NCI-H187 treated with DMSO at 0.1 percent for 48 hours (cell line): ENCODE measurements around the gene ZNF497.
A peak's percentile ranks its signal among the peaks of the same experiment; 100 is the strongest.
"Not testable (repeated sequence)": the region's sequence is repeated elsewhere in the genome, so short reads cannot be mapped to it uniquely, and the experiment has no call there.

Experiments used
- DNase-seq: peaks from one replicate; lab custom pipeline; 2025; lab: John Stamatoyannopoulos, UW

Gene ZNF497

GRCh38 chr19:58394821-58395219 is 32.3 kb upstream of the ZNF497 start:
- no peak for DNase-seq

DNA sequence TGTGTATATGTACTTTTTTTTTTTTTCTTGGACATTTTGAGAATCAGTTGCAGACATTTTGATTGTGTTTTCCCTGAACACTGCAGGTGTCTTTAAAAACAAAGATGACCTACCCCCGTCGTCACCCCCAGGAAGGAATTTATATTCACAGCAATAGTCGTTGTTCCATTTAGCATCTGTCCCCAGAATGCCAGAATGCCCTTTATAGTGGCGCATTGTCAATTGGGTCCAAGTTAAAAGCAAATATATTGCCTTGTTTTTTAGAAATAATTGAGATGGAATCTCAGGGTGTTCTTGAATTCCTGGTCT is 31.1 kb upstream of the ZNF497 start:
- no peak for DNase-seq

GRCh38 chr19:58392945-58393724 is 30.6 kb upstream of the ZNF497 start:
- DNase-seq, result no peak

- DNase-seq, result no peak
Observed at GRCh38 chr19:58388175-58388526, 25.6 kb upstream of the ZNF497 start.

- no peak for DNase-seq
Observed at GRCh38 chr19:58387338-58388174, 25.0 kb upstream of the ZNF497 start.

DNA sequence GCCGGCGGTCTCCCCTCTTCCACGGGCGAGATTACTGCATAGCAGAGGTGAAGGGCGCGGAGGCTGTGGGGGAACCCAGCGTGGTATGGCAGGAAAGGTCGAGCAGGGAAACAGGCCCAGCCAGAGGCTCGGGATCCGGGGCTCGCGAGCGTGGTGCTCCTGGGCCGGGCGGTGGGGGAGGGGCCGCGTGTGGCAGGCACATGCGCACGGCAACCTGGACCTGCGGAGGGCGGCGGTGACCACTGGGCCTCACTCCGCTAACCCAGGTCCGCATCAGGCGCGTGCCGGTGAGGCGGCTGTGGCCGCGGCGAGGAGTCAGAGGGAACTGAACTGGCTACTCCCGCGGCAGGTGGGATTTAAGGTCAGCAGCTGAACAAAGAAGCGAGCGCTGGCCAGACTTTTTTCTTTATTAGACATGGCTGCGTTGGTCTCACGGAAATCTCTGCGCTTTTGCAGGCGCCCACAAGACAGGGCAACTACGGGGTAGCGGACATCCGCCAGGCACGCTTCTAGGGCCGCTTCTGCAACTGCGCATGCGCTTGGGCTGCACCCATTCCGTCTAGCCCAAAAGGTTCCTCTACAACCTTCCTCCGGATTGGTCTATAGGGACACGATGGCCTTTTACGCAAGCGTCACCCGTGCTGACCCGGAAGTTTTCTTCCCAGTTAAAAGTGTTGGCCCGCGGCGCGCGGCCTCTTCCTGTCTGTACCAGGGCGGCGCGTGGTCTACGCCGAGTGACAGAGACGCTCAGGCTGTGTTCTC is 24.2 kb upstream of the ZNF497 start, which contains the start of gene RPS5:
Gene RPS5 (plus strand): TSS at position 694 of the 762 bp plus-strand sequence. CDS start 869 bp downstream, outside the sequence.
- peak; percentile 96 for DNase-seq

DNA sequence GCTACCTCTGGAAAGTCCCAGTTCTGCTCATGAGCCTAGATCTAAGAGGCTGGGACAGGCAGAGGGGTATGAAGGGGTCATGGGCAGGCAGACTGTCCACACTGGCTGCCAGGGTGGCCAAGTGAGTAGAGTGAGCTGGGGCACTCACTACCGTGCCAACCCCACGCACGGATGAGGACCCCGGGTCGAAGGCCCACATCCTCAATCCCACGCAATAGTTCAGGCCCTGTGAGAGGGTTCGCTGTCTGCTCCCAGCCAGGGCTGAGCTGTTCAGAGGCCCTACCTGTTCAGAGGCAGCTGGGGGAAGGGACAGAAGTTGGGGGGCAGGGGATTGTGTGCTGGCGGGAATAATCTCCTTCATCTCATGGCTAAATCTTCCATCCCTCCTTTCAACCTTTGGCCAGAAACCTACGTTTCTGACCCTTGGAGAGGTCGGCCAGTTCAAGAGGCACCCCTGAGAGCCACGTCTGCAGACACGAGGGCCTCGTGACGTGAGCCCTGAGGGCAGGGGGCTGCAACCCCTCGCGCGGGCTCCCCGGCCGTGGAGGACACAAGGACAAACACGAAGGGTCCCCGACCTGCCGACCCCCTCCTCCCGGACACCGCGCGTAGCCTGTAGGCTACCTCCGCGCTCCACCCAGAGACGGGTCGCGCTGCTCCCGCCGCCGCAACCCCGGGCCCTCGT is 23.5 kb upstream of the ZNF497 start:
- no peak for DNase-seq

DNA sequence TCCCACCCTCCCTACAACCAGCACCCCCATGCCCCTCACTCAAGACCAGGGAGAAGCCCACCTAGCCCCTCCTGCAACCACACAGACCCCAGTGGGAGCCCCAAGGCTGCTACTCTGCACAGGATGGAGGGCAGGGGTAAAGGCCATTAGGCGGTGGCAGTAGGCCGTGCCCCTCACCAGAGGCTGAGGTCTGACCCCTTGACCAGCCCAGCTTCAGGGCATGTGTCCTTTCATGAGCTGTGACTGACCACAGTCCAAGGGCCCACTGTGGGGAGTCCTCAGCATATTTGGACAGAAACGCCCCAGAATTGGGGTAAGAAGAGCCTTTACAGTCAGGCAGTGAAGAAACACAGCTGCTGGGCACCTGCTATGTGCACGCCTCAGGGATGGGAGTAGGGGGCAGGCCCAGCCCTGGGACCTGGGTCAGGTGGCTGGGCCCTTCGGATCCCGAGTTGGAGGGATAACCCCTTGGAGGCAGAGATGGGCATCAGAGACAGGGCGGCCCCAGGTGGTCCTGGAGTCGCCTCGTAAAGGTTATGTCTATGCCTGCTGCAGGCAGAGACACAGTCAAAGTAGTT is 22.9 kb upstream of the ZNF497 start:
- no peak for DNase-seq

- no peak for DNase-seq
Observed at GRCh38 chr19:58382997-58383603, 20.5 kb upstream of the ZNF497 start.

- DNase-seq, result no peak
Observed at GRCh38 chr19:58381460-58382212, 19.1 kb upstream of the ZNF497 start.

DNA sequence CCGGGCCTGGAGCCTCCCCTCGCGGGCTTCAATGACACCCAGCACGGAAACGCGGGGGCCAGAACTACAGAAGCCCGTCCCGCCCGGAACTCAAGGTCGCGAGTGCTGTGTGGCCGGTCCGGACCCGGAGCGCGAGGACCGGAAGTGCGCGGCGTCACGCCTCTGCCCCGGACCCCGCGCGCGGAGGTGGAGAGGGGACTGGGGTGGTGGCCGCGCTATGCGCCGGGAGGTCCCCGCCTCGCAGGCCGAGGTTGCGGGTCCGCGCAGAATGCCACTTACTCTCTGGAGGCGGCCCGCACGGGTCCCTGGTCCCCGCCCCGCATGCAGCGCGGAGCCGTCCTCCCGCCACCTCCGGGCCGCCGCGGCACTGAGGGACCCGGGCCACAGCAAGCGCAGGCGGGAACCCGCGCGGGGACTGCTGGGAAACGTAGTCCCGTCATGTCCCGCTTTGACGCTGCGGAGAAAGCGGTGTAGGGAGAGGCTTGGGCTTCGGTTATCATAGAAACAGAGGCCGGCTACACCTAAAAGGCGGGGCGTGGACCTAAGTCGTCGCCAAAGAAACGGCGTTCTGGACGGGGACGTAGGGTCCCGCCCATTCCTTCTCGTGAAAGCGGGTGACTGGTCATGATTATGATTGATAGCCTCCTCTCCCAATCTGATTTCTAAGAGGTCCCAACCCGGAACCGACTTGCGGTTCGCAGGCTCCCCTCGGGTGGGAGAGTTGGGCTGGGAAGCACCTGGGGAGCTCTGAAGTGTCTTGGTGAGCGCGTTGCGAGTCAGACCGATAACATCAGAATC is 18.3 kb upstream of the ZNF497 start, which contains the start of gene ZNF837:
Gene ZNF837 (minus strand): TSS at position 369 of the 798 bp plus-strand sequence. CDS start 11,698 bp downstream, outside the sequence.
- DNase-seq, result peak; percentile 98

DNA sequence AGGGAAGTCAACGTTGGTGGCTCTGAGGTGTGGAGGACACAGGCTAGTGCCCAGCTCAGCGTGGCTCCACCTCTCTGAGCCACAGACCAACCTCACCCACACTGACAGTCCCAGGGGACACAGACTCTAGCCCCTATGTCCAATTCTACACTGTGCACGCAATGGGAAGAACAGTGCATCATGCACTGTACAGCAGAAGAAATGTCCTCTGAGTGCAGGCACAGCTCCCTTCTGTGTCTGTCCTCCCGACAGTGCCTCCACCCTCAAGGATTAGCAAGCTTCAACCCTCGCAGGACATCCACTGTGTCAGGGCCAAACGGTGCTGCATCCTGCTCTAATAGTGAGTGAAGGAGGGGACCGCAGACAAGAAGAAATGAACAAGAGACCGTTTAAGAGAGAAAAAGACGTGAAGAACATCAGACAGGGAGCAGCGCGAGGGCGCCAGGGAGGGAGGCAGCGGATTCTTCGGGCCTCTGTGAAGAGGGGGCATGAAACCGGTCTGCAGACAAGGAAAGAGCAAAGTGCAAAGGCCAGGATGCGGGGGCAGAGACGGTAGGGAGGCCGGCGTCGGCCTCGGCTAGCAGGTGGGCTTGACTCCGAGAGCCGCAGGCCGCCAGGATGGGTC is 17.6 kb upstream of the ZNF497 start:
- DNase-seq, result no peak

DNA sequence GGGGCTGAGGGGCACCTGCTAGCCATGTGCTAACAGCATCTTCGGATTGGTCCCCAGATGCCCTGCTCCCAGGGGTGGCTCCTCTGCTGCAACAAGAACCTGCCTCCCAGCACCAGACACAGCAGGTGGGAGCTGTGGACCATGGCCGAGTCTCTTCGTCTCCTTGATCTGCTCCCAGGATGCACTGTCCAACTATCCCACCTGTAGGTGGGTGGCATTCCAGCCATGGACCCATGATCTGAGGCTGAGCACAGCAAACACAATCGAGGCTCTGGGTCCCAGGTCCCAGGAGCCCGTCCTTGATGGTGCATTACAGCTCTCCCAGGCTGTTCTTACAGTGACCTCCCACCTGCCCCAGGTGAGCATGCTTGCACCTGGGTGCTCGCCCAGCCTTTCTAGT is 16.7 kb upstream of the ZNF497 start:
- no peak for DNase-seq

- not testable (repeated sequence) for DNase-seq
Observed at GRCh38 chr19:58376724-58377123, 14.2 kb upstream of the ZNF497 start.

DNA sequence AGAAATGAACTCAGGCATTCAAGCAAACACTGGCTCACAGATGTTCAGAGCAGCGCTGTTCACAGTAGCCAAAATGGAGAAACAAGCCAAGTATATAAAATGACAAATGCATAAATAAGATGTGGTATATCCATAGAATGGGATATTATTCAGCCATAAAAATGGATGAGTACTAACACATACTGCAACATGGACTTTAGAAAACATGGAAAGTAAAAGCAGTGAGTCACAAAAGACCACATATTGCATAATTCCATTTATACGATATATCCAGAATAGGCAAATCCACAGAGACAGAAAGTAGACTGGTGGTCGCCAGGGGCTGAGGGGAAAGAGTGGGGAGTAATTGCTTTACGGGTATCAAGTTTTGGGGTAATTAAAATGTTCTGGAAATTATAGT is 11.6 kb upstream of the ZNF497 start:
- DNase-seq, result no peak

DNA sequence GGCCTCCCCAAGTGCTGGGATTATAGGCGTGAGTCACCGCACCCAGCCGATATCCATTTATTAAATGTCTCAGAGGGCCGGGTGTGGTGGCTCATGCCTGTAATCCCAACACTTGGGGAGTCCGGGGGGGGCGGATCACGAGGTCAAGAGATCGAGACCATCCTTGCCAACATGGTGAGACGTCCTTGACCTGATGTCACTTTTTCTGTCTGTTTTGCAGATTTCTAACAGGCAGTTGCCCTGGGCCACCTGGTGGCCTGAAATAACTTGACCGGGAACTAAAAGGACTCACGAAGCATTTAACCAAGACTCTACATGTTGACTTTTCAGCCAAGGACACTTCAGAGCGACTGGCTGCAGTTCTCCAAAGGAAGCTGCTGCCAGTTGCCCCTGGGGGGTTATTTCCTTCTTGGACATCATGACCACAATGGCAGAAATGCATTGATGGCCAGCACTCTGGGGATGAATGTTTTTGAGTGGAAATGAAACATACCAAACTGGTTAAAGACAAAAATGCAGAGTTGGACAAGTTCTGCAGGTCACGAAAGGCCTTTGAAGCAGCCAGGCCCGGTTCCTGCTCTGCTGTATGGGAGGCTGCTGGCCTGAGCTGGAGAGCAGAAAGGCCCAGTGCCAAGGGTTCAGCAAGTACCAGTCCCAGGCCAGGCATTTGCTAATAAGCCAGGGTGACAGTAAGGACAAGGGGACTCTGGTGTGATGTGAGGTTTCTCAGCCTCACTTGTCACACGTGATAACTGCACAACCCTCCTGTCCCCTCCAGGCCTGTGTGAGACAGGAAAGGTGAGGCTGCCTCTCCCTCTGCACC is 10.0 kb upstream of the ZNF497 start:
- no peak for DNase-seq

DNA sequence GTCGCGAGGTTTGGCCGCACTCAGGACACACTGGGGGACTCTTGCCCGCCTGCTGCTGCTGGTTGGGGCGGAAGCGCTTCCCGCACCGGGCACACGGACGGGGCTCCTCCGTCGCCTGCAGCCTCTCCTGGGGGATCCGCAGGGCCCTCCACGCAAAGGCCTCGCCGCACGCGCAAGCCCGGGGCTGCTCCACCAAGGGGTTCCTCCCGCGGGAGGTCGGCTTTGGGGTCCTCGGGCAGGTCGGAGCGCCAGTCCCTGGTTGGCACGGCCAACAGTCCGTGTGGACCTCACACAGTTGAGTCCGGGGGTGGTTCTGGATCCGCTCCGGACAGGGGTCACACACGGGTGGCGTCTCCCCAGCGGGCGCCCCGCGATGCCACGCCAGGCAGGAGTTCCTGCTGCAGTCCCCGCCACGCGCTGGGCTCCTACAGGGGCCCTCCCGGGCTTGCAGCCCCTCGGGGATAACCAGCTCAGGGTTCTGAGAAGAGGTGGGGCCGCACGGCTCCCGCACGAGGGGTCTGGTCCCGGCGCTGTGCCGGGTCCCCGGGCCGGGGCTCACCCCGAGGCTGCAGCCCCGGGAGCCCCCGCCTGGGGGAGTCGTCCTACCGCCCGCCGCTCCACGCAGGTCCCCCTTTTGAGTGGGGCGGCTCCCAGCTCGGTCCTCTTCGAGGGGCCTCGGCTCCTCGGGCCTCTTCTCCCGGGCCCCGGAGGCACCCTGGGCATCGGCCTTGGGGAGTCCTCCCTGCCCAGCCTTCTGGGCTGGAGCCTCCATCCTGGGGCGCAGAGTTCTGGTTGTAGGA is 6.2 kb upstream of the ZNF497 start:
- no peak for DNase-seq
